GM23338 (cell line): ENCODE measurements around the gene LCN10. TPM values are rescaled to one million over a fixed set of nuclear protein-coding genes. Genes with fewer than 3 reads are reported as not detected.

Source experiments
- ATAC-seq: fragments of 200-7000 bp; cut with Tn5 transposase; 3 replicates; pipeline ENCODE4 v1.9.1; 2020
- DNase-seq: peaks from one replicate; pipeline ENCODE4 v3.0.0-alpha.2; 2015; ENCODE audit warnings: low spot score
- H2AFZ ChIP-seq: fragments of 200-600 bp; sonication (generic); 2 replicates; pipeline ENCODE4 v1.8.0; 2016; ENCODE audit warnings: antibody characterized with exemption, mild to moderate bottlenecking, moderate library complexity
- H3F3A ChIP-seq: fragments of 200-600 bp; sonication (generic); replicated peaks from 2 replicates; pipeline ENCODE4 v1.8.0; 2017; ENCODE audit warnings: antibody characterized with exemption, mixed run types, low read depth
- H3K27ac ChIP-seq: fragments of 200-600 bp; sonication (generic); 2 replicates; pipeline ENCODE4 v1.6.1; 2016; ENCODE audit warnings: low read depth
- H3K27me3 ChIP-seq: fragments of 200-600 bp; sonication (generic); 2 replicates; pipeline ENCODE4 v1.8.0; 2016; ENCODE audit warnings: mild to moderate bottlenecking, mixed run types, moderate library complexity; ENCODE audit not compliant: insufficient read depth
- H3K36me3 ChIP-seq: fragments of 200-600 bp; sonication (generic); 2 replicates; pipeline ENCODE4 v1.8.0; 2016; ENCODE audit warnings: mild to moderate bottlenecking; ENCODE audit not compliant: insufficient read depth
- H3K4me1 ChIP-seq: fragments of 200-600 bp; sonication (generic); 2 replicates; pipeline ENCODE4 v1.8.0; 2016; ENCODE audit warnings: mild to moderate bottlenecking, moderate library complexity; ENCODE audit not compliant: insufficient read depth
- H3K4me2 ChIP-seq: fragments of 200-600 bp; sonication (generic); 2 replicates; pipeline ENCODE4 v1.7.1; 2017; ENCODE audit warnings: mixed run types
- H3K4me3 ChIP-seq: fragments of 200-600 bp; sonication (generic); 2 replicates; pipeline ENCODE4 v1.6.1; 2016; ENCODE audit warnings: mixed run types
- H3K79me2 ChIP-seq: fragments of 200-600 bp; sonication (generic); replicated peaks from 2 replicates; pipeline ENCODE4 v1.8.0; 2017; ENCODE audit warnings: mild to moderate bottlenecking; ENCODE audit not compliant: insufficient read depth
- H3K9me2 ChIP-seq: fragments of 200-600 bp; sonication (generic); 2 replicates; pipeline ENCODE4 v1.8.0; 2017; ENCODE audit not compliant: insufficient read depth
- H4K20me1 ChIP-seq: fragments of 200-600 bp; sonication (generic); replicated peaks from 2 replicates; pipeline ENCODE4 v1.8.0; 2017; ENCODE audit warnings: mild to moderate bottlenecking; ENCODE audit not compliant: insufficient read depth
- H3K27ac Mint-ChIP-seq: 2 replicates; pipeline ENCODE4 v1.8.0; 2020; ENCODE audit warnings: inconsistent platforms, mild to moderate bottlenecking, moderate library complexity, mixed read lengths
- H3K27me3 Mint-ChIP-seq: 3 replicates; pipeline ENCODE4 v1.8.0; 2022; ENCODE audit warnings: low read depth, mild to moderate bottlenecking, moderate library complexity, mixed read lengths, inconsistent platforms; ENCODE audit not compliant: insufficient read depth, poor library complexity
- H3K36me3 Mint-ChIP-seq: 3 replicates; pipeline ENCODE4 v1.8.0; 2021; ENCODE audit warnings: low read depth, mild to moderate bottlenecking, inconsistent platforms, moderate library complexity, mixed read lengths
- H3K4me1 Mint-ChIP-seq: 3 replicates; pipeline ENCODE4 v1.8.0; 2020; ENCODE audit warnings: mild to moderate bottlenecking, inconsistent platforms, mixed read lengths
- H3K4me3 Mint-ChIP-seq: 3 replicates; pipeline ENCODE4 v1.8.0; 2021; ENCODE audit warnings: moderate library complexity, mild to moderate bottlenecking, inconsistent platforms, mixed read lengths
- H3K9me3 Mint-ChIP-seq: 3 replicates; pipeline ENCODE4 v1.8.0; 2020; ENCODE audit warnings: moderate library complexity, mild to moderate bottlenecking, inconsistent platforms, mixed read lengths
- CREB1 ChIP-seq: fragments of 250-450 bp; sonication (Bioruptor Pico); IDR thresholded peaks from 2 replicates; pipeline ENCODE4 v1.5.0; 2020; ENCODE audit warnings: low read depth, mild to moderate bottlenecking, moderate library complexity
- EZH2 ChIP-seq: fragments of 200-600 bp; sonication (generic); IDR thresholded peaks from one replicate; pipeline ENCODE4 v1.8.0; 2017; ENCODE audit warnings: antibody characterized with exemption, mild to moderate bottlenecking, low read depth; ENCODE audit not compliant: unreplicated experiment
- EZH2phosphoT487 ChIP-seq: fragments of 200-600 bp; sonication (generic); IDR thresholded peaks from one replicate; pipeline ENCODE4 v1.8.1; 2018; ENCODE audit warnings: antibody characterized with exemption; ENCODE audit not compliant: unreplicated experiment
- JUNB ChIP-seq: IDR thresholded peaks from one replicate; pipeline ENCODE4 v1.6.1; 2016; ENCODE audit warnings: antibody characterized with exemption; ENCODE audit not compliant: unreplicated experiment
- NANOG ChIP-seq: IDR thresholded peaks from 2 replicates; pipeline ENCODE4 v1.6.1; 2016; ENCODE audit warnings: antibody characterized with exemption, borderline replicate concordance
- POLR2AphosphoS5 ChIP-seq: IDR thresholded peaks from 2 replicates; pipeline ENCODE4 v1.6.1; 2016; ENCODE audit warnings: antibody characterized with exemption, low read depth
- STAT1 ChIP-seq: IDR thresholded peaks from one replicate; pipeline ENCODE4 v1.6.1; 2016; ENCODE audit warnings: antibody characterized with exemption; ENCODE audit not compliant: unreplicated experiment
- ZNF114 ChIP-seq: fragments of 250-450 bp; sonication (Bioruptor Pico); IDR thresholded peaks from 2 replicates; pipeline ENCODE4 v1.5.0; 2020; ENCODE audit warnings: mild to moderate bottlenecking, moderate library complexity
- ZNF331 ChIP-seq: fragments of 250-450 bp; sonication (Bioruptor Pico); IDR thresholded peaks from 2 replicates; pipeline ENCODE4 v1.5.0; 2020; ENCODE audit warnings: low read depth, mild to moderate bottlenecking, moderate library complexity
- polyA plus RNA-seq: library from polyadenylated mRNA; unstranded; fragments of >200 nt; fragmentation: Nextera tagmentation; extraction: Ambion mirVana; gene quantifications from 2 replicates; pipeline ENCODE4 v1.2.1, GENCODE V29; 2016
- total RNA-seq: library from RNA; depleted of rRNA; stranded (reverse); fragments of >200 nt; shearing (Covaris generic); gene quantifications from 2 replicates; pipeline ENCODE4 v1.2.3, GENCODE V29; 2014
- TF ChIP-seq, protein P1 (sequence below), 2 experiments: fragments of 200-600 bp in 1 of 2; sonication (generic) in 1 of 2; conservative IDR thresholded peaks; 2 replicates each; pipeline versions ENCODE4 v1.5.1 to v1.6.1; 2016 to 2017; ENCODE audit warnings: antibody characterized with exemption in 2 of 2, low read depth in 2 of 2, mild to moderate bottlenecking in 2 of 2, moderate library complexity in 1 of 2
- TF ChIP-seq, protein P2 (sequence below): IDR thresholded peaks from one replicate; pipeline ENCODE4 v1.6.1; 2018; ENCODE audit warnings: antibody characterized with exemption; ENCODE audit not compliant: unreplicated experiment
- TF ChIP-seq, protein P3 (sequence below): fragments of 250-450 bp; sonication (Bioruptor Pico); IDR thresholded peaks from 2 replicates; pipeline ENCODE4 v1.5.0; 2020; ENCODE audit warnings: mild to moderate bottlenecking, moderate library complexity
- TF ChIP-seq, protein P4 (sequence below): IDR thresholded peaks from 2 replicates; pipeline ENCODE4 v1.6.1; 2016; ENCODE audit warnings: antibody characterized with exemption

The LCN10 gene
- total and polyA plus RNA-seq, 2 experiments from 2014 or later, result 0.45 to 0.74 TPM

DNA sequence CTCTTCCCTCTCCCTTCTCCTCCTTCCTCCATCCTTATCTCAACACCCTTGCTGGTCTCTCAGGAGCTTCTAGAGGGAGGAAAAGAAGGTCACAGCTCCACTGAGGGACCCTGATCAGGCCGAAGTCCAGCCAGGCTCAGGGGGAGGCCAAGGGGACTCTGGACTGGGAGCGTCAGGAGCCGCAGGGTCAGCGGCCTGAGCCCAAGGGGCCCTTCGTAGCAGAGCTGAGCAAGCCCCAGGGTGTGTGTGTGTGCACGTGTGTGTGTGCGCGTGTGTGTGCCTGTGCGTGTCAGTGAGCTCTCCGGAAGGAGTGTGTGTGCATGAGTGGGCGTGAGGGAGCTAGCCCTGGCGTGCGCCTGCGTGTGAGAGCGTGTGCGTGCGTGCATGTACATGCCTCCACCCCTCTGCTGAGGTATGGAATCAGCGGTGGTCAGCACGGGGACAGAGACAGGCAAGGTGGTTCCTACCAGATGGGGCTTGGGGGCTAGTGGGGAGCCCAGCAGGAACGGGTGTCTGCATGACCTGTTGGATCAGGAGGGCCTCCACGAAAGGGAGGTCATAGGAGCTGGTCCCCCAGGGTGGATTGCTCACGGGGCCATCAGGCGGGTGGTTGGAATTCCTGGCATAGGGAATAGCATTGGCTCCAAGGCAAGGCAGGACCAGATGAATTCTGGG lies 45.5 kb downstream of the LCN10 start:
- no peaks in the 10 kb centered on the region; the same call in 1 of the 2 replicates for H3K4me1 ChIP-seq
- Mint-ChIP-seq H3K27me3 (peaks cover 17% of the 10 kb centered on the region), H3K36me3 (no peaks in the 10 kb centered on the region), H3K4me1 (peaks cover 18% of the 10 kb centered on the region), H3K27ac (no peak overlapping the region), H3K4me3 (no peak overlapping the region), H3K9me3 (no peaks in the 10 kb centered on the region)
- TF ChIP-seq, protein P1, sequence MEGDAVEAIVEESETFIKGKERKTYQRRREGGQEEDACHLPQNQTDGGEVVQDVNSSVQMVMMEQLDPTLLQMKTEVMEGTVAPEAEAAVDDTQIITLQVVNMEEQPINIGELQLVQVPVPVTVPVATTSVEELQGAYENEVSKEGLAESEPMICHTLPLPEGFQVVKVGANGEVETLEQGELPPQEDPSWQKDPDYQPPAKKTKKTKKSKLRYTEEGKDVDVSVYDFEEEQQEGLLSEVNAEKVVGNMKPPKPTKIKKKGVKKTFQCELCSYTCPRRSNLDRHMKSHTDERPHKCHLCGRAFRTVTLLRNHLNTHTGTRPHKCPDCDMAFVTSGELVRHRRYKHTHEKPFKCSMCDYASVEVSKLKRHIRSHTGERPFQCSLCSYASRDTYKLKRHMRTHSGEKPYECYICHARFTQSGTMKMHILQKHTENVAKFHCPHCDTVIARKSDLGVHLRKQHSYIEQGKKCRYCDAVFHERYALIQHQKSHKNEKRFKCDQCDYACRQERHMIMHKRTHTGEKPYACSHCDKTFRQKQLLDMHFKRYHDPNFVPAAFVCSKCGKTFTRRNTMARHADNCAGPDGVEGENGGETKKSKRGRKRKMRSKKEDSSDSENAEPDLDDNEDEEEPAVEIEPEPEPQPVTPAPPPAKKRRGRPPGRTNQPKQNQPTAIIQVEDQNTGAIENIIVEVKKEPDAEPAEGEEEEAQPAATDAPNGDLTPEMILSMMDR (conservative IDR thresholded peaks at IDR 0.05; ENCODE audit: low read depth in 2 of 2), result no peak
- TF ChIP-seq STAT1 (no peak), POLR2AphosphoS5 (no peak), EZH2 (no peak), ZNF331 (CRISPR knock-in tag) (no peak), JUNB (no peak), ZNF114 (no peak), EZH2phosphoT487 (no peak), CREB1 (CRISPR knock-in tag) (no peak), NANOG (no peak)
- TF ChIP-seq, protein P2, sequence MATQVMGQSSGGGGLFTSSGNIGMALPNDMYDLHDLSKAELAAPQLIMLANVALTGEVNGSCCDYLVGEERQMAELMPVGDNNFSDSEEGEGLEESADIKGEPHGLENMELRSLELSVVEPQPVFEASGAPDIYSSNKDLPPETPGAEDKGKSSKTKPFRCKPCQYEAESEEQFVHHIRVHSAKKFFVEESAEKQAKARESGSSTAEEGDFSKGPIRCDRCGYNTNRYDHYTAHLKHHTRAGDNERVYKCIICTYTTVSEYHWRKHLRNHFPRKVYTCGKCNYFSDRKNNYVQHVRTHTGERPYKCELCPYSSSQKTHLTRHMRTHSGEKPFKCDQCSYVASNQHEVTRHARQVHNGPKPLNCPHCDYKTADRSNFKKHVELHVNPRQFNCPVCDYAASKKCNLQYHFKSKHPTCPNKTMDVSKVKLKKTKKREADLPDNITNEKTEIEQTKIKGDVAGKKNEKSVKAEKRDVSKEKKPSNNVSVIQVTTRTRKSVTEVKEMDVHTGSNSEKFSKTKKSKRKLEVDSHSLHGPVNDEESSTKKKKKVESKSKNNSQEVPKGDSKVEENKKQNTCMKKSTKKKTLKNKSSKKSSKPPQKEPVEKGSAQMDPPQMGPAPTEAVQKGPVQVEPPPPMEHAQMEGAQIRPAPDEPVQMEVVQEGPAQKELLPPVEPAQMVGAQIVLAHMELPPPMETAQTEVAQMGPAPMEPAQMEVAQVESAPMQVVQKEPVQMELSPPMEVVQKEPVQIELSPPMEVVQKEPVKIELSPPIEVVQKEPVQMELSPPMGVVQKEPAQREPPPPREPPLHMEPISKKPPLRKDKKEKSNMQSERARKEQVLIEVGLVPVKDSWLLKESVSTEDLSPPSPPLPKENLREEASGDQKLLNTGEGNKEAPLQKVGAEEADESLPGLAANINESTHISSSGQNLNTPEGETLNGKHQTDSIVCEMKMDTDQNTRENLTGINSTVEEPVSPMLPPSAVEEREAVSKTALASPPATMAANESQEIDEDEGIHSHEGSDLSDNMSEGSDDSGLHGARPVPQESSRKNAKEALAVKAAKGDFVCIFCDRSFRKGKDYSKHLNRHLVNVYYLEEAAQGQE, result no peak
- TF ChIP-seq, protein P3, sequence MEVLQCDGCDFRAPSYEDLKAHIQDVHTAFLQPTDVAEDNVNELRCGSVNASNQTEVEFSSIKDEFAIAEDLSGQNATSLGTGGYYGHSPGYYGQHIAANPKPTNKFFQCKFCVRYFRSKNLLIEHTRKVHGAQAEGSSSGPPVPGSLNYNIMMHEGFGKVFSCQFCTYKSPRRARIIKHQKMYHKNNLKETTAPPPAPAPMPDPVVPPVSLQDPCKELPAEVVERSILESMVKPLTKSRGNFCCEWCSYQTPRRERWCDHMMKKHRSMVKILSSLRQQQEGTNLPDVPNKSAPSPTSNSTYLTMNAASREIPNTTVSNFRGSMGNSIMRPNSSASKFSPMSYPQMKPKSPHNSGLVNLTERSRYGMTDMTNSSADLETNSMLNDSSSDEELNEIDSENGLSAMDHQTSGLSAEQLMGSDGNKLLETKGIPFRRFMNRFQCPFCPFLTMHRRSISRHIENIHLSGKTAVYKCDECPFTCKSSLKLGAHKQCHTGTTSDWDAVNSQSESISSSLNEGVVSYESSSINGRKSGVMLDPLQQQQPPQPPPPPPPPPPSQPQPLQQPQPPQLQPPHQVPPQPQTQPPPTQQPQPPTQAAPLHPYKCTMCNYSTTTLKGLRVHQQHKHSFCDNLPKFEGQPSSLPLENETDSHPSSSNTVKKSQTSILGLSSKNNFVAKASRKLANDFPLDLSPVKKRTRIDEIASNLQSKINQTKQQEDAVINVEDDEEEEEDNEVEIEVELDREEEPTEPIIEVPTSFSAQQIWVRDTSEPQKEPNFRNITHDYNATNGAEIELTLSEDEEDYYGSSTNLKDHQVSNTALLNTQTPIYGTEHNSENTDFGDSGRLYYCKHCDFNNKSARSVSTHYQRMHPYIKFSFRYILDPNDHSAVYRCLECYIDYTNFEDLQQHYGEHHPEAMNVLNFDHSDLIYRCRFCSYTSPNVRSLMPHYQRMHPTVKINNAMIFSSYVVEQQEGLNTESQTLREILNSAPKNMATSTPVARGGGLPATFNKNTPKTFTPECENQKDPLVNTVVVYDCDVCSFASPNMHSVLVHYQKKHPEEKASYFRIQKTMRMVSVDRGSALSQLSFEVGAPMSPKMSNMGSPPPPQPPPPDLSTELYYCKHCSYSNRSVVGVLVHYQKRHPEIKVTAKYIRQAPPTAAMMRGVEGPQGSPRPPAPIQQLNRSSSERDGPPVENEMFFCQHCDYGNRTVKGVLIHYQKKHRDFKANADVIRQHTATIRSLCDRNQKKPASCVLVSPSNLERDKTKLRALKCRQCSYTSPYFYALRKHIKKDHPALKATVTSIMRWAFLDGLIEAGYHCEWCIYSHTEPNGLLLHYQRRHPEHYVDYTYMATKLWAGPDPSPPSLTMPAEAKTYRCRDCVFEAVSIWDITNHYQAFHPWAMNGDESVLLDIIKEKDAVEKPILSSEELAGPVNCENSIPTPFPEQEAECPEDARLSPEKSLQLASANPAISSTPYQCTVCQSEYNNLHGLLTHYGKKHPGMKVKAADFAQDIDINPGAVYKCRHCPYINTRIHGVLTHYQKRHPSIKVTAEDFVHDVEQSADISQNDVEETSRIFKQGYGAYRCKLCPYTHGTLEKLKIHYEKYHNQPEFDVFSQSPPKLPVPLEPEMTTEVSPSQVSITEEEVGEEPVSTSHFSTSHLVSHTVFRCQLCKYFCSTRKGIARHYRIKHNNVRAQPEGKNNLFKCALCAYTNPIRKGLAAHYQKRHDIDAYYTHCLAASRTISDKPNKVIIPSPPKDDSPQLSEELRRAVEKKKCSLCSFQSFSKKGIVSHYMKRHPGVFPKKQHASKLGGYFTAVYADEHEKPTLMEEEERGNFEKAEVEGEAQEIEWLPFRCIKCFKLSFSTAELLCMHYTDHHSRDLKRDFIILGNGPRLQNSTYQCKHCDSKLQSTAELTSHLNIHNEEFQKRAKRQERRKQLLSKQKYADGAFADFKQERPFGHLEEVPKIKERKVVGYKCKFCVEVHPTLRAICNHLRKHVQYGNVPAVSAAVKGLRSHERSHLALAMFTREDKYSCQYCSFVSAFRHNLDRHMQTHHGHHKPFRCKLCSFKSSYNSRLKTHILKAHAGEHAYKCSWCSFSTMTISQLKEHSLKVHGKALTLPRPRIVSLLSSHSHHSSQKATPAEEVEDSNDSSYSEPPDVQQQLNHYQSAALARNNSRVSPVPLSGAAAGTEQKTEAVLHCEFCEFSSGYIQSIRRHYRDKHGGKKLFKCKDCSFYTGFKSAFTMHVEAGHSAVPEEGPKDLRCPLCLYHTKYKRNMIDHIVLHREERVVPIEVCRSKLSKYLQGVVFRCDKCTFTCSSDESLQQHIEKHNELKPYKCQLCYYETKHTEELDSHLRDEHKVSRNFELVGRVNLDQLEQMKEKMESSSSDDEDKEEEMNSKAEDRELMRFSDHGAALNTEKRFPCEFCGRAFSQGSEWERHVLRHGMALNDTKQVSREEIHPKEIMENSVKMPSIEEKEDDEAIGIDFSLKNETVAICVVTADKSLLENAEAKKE (CRISPR knock-in tag), result no peak
- TF ChIP-seq, protein P4, sequence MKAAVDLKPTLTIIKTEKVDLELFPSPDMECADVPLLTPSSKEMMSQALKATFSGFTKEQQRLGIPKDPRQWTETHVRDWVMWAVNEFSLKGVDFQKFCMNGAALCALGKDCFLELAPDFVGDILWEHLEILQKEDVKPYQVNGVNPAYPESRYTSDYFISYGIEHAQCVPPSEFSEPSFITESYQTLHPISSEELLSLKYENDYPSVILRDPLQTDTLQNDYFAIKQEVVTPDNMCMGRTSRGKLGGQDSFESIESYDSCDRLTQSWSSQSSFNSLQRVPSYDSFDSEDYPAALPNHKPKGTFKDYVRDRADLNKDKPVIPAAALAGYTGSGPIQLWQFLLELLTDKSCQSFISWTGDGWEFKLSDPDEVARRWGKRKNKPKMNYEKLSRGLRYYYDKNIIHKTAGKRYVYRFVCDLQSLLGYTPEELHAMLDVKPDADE, result no peak
- no peaks in the 10 kb centered on the region for H3K9me2 ChIP-seq
- no peak overlapping the region for H2AFZ ChIP-seq
- no peaks in the 10 kb centered on the region for H4K20me1 ChIP-seq
- H3K4me2 ChIP-seq, result no peak overlapping the region
- H3K27me3 ChIP-seq, result no peaks in the 10 kb centered on the region
- no peaks in the 10 kb centered on the region for H3K79me2 ChIP-seq
- H3K36me3 ChIP-seq, result no peaks in the 10 kb centered on the region
- H3F3A ChIP-seq, result no peaks in the 10 kb centered on the region
- H3K27ac ChIP-seq, result no peak overlapping the region
- no peak overlapping the region for H3K4me3 ChIP-seq
- ATAC-seq, result no peak
- no peak for DNase-seq
